IPS-18c (cell line): ENCODE data around the gene ESRP2.

Experiments used
- H3K4me3 ChIP-seq: 2 replicates; pipeline ENCODE4 v1.7.0; 2013; ENCODE audit warnings: low read depth, mild to moderate bottlenecking, low read length, moderate library complexity; ENCODE audit not compliant: insufficient read depth
- H3K9me3 ChIP-seq: one replicate; pipeline ENCODE4 v1.6.1; 2013; ENCODE audit warnings: mild to moderate bottlenecking, low read length, moderate library complexity; ENCODE audit not compliant: control insufficient read depth, insufficient read depth

The ESRP2 gene

GRCh38 chr16:68267612-68268405 lies 31.9 kb upstream of the ESRP2 start:
- Histone ChIP-seq H3K9me3 (peaks cover 3% of the 10 kb centered on the region), H3K4me3 (peak overlapping the region; percentile 28; the same call in 1 of the 2 replicates)

- H3K9me3 ChIP-seq: peaks cover 1% of the 10 kb centered on the region
- peak overlapping the region; percentile 87 for H3K4me3 ChIP-seq
These were observed 29.4 kb upstream of the ESRP2 start for GRCh38 chr16:68265078-68265920.

- Histone ChIP-seq H3K9me3 (peaks cover 2% of the 10 kb centered on the region), H3K4me3 (peak within 1 kb of the TSS; percentile 87)
These were observed 28.5 kb upstream of the ESRP2 start, which contains the start of gene SLC7A6 for GRCh38 chr16:68264128-68265077. TSS of gene SLC7A6 (plus strand) at chr16:68264526. CDS start at chr16:68274727, 10,201 bp downstream.

- peaks cover 2% of the 10 kb centered on the region for H3K9me3 ChIP-seq
- peak overlapping the region; percentile 87 for H3K4me3 ChIP-seq
These were observed 27.7 kb upstream of the ESRP2 start for GRCh38 chr16:68263559-68264127.

GRCh38 chr16:68259007-68259825 lies 23.3 kb upstream of the ESRP2 start:
- Histone ChIP-seq H3K4me3 (no peak overlapping the region), H3K9me3 (peaks cover 2% of the 10 kb centered on the region)

GRCh38 chr16:68257906-68258800 lies 22.2 kb upstream of the ESRP2 start:
- H3K4me3 ChIP-seq: no peak overlapping the region
- peaks cover 2% of the 10 kb centered on the region for H3K9me3 ChIP-seq

- peaks cover 2% of the 10 kb centered on the region for H3K9me3 ChIP-seq
- H3K4me3 ChIP-seq: no peak overlapping the region
These were observed 21.5 kb upstream of the ESRP2 start for GRCh38 chr16:68257251-68257905.

GRCh38 chr16:68255712-68256111 lies 19.8 kb upstream of the ESRP2 start:
- Histone ChIP-seq H3K9me3 (peaks cover 2% of the 10 kb centered on the region), H3K4me3 (no peak overlapping the region)

GRCh38 chr16:68253721-68254120 lies 17.8 kb upstream of the ESRP2 start:
- no peak overlapping the region for H3K4me3 ChIP-seq
- no peaks in the 10 kb centered on the region for H3K9me3 ChIP-seq

GRCh38 chr16:68252383-68252782 lies 16.5 kb upstream of the ESRP2 start:
- no peak overlapping the region for H3K4me3 ChIP-seq
- no peaks in the 10 kb centered on the region for H3K9me3 ChIP-seq

- Histone ChIP-seq H3K4me3 (no peak overlapping the region), H3K9me3 (no peaks in the 10 kb centered on the region)
These were observed 15.9 kb upstream of the ESRP2 start for GRCh38 chr16:68251832-68252231.

- Histone ChIP-seq H3K9me3 (no peaks in the 10 kb centered on the region), H3K4me3 (no peak overlapping the region)
These were observed 15.0 kb upstream of the ESRP2 start for GRCh38 chr16:68250951-68251350.

- H3K9me3 ChIP-seq: peaks cover 4% of the 10 kb centered on the region
- H3K4me3 ChIP-seq: no peak overlapping the region
These were observed 13.4 kb upstream of the ESRP2 start for GRCh38 chr16:68249371-68249770.

- Histone ChIP-seq H3K4me3 (no peak overlapping the region), H3K9me3 (peaks cover 4% of the 10 kb centered on the region)
These were observed 12.0 kb upstream of the ESRP2 start for GRCh38 chr16:68247932-68248331.

- Histone ChIP-seq H3K4me3 (no peak overlapping the region), H3K9me3 (peaks cover 4% of the 10 kb centered on the region)
These were observed 11.5 kb upstream of the ESRP2 start for GRCh38 chr16:68247400-68247799.
